DOHH2 (cell line): Measurements from ENCODE around the gene EPN3.

Source experiments
- H3F3A ChIP-seq: fragments of 200-600 bp; sonication (generic), shearing (Covaris generic); 2 replicates; pipeline ENCODE4 v1.6.0; 2016; ENCODE audit warnings: antibody characterized with exemption, mild to moderate bottlenecking; ENCODE audit not compliant: control insufficient read depth, insufficient read depth
- H3K27ac ChIP-seq: fragments of 200-600 bp; sonication (generic); 2 replicates; pipeline ENCODE4 v1.5.1; 2014; ENCODE audit warnings: low read depth, mild to moderate bottlenecking, low read length, moderate library complexity
- H3K27me3 ChIP-seq: fragments of 200-600 bp; sonication (generic); 2 replicates; pipeline ENCODE4 v1.6.1; 2014; ENCODE audit warnings: mild to moderate bottlenecking, low read length, mixed read lengths; ENCODE audit not compliant: control insufficient read depth
- H3K36me3 ChIP-seq: fragments of 200-600 bp; sonication (generic); 2 replicates; pipeline ENCODE4 v1.6.1; 2014; ENCODE audit warnings: mild to moderate bottlenecking, low read length, moderate library complexity, mixed read lengths; ENCODE audit not compliant: control insufficient read depth
- H3K4me1 ChIP-seq: fragments of 200-600 bp; sonication (generic); 2 replicates; pipeline ENCODE4 v1.6.1; 2014; ENCODE audit warnings: mild to moderate bottlenecking, low read length, mixed read lengths; ENCODE audit not compliant: control insufficient read depth
- H3K4me2 ChIP-seq: fragments of 200-600 bp; sonication (generic); 2 replicates; pipeline ENCODE4 v1.6.0; 2014; ENCODE audit warnings: mild to moderate bottlenecking, low read length, moderate library complexity
- H3K4me3 ChIP-seq: fragments of 200-600 bp; sonication (generic); 2 replicates; pipeline ENCODE4 v1.5.1; 2014; ENCODE audit warnings: mild to moderate bottlenecking, low read length, mixed read lengths
- H3K79me2 ChIP-seq: fragments of 200-600 bp; sonication (generic); 2 replicates; pipeline ENCODE4 v1.6.1; 2014; ENCODE audit warnings: mild to moderate bottlenecking, low read length, mixed read lengths; ENCODE audit not compliant: control insufficient read depth
- H3K9me2 ChIP-seq: fragments of 200-600 bp; sonication (generic); replicated peaks from 2 replicates; pipeline ENCODE4 v1.6.1; 2014; ENCODE audit warnings: mild to moderate bottlenecking, low read length, mixed read lengths; ENCODE audit not compliant: control insufficient read depth
- H3K9me3 ChIP-seq: fragments of 200-600 bp; sonication (generic); 2 replicates; pipeline ENCODE4 v1.6.1; 2014; ENCODE audit warnings: antibody characterized with exemption, low read length, mixed read lengths; ENCODE audit not compliant: control insufficient read depth, insufficient read depth
- H4K20me1 ChIP-seq: fragments of 200-600 bp; sonication (generic); 2 replicates; pipeline ENCODE4 v1.6.0; 2014; ENCODE audit warnings: low read depth, mild to moderate bottlenecking, antibody characterized with exemption, low read length, moderate library complexity; ENCODE audit not compliant: control insufficient read depth, insufficient read depth
- EZH2phosphoT487 ChIP-seq: fragments of 200-600 bp; sonication (generic); IDR thresholded peaks from 2 replicates; pipeline ENCODE4 v1.6.1; 2017; ENCODE audit warnings: borderline replicate concordance, mild to moderate bottlenecking, antibody characterized with exemption, low read length, moderate library complexity, mixed read lengths
- TF ChIP-seq, protein P1 (sequence below): fragments of 200-600 bp; sonication (generic); IDR thresholded peaks from one replicate; pipeline ENCODE4 v1.5.1; 2014; ENCODE audit warnings: antibody characterized with exemption, mild to moderate bottlenecking, low read depth, low read length; ENCODE audit not compliant: poor library complexity, severe bottlenecking

EPN3 gene

DNA sequence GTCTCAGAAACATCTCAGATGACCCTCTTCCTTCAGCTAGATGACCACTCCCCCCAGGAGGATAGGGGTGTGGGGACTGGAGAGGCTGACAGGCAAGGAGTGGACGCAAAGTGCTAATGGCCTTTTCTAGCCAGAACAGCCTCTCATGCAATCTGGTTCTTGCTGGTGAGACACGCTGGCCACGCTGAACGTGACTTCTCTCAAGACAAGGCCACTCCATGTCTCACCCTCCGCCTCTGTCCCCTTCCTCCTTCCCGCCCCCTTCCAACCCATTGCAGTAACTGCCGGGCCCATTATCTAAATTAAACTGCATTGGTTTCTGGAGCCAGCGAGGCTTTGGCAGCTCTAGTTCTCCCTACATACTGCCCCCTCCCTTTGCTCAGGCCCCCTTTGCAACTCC lies 37.5 kb downstream of the EPN3 start:
- TF ChIP-seq, protein P1, sequence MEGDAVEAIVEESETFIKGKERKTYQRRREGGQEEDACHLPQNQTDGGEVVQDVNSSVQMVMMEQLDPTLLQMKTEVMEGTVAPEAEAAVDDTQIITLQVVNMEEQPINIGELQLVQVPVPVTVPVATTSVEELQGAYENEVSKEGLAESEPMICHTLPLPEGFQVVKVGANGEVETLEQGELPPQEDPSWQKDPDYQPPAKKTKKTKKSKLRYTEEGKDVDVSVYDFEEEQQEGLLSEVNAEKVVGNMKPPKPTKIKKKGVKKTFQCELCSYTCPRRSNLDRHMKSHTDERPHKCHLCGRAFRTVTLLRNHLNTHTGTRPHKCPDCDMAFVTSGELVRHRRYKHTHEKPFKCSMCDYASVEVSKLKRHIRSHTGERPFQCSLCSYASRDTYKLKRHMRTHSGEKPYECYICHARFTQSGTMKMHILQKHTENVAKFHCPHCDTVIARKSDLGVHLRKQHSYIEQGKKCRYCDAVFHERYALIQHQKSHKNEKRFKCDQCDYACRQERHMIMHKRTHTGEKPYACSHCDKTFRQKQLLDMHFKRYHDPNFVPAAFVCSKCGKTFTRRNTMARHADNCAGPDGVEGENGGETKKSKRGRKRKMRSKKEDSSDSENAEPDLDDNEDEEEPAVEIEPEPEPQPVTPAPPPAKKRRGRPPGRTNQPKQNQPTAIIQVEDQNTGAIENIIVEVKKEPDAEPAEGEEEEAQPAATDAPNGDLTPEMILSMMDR = no peak
- TF ChIP-seq EZH2phosphoT487 = no peak
- no peaks in the 10 kb centered on the region for H3K36me3 ChIP-seq

GRCh38 chr17:50570528-50570927 lies 38.0 kb downstream of the EPN3 start:
- H4K20me1 ChIP-seq = no peaks in the 10 kb centered on the region
- H3K79me2 ChIP-seq = no peaks in the 10 kb centered on the region
- no peaks in the 10 kb centered on the region for H3F3A ChIP-seq
- no peaks in the 10 kb centered on the region for H3K4me1 ChIP-seq
- H3K4me2 ChIP-seq = no peak overlapping the region
- peaks cover 12% of the 10 kb centered on the region for H3K27me3 ChIP-seq
- no peaks in the 10 kb centered on the region for H3K9me2 ChIP-seq
- H3K9me3 ChIP-seq = no peaks in the 10 kb centered on the region
- H3K4me3 ChIP-seq = no peak overlapping the region
- H3K36me3 ChIP-seq = no peaks in the 10 kb centered on the region
- TF ChIP-seq, protein P1 = no peak
- no peak for TF ChIP-seq EZH2phosphoT487
- H3K27ac ChIP-seq = no peak overlapping the region

More for the DNA sequence above, 37.5 kb downstream of the EPN3 start:
- Histone ChIP-seq H3K4me1 (no peaks in the 10 kb centered on the region), H3K4me2 (no peak overlapping the region), H3K27ac (no peak overlapping the region), H3K4me3 (no peak overlapping the region), H3K9me3 (no peaks in the 10 kb centered on the region), H3K79me2 (no peaks in the 10 kb centered on the region), H4K20me1 (no peaks in the 10 kb centered on the region), H3K9me2 (no peaks in the 10 kb centered on the region), H3K27me3 (peaks cover 13% of the 10 kb centered on the region), H3F3A (no peaks in the 10 kb centered on the region)

GRCh38 chr17:50571681-50572080 lies 39.1 kb downstream of the EPN3 start:
- Histone ChIP-seq H3K27ac (no peak overlapping the region), H3F3A (no peaks in the 10 kb centered on the region), H3K36me3 (no peaks in the 10 kb centered on the region), H3K9me2 (no peaks in the 10 kb centered on the region), H3K79me2 (no peaks in the 10 kb centered on the region), H3K9me3 (no peaks in the 10 kb centered on the region), H4K20me1 (no peaks in the 10 kb centered on the region), H3K27me3 (peaks cover 5% of the 10 kb centered on the region; the same call in 1 of the 2 replicates), H3K4me3 (no peak overlapping the region), H3K4me2 (no peak overlapping the region), H3K4me1 (no peaks in the 10 kb centered on the region)
- no peak for TF ChIP-seq EZH2phosphoT487
- TF ChIP-seq, protein P1 = no peak
